ENCODE data around the gene OLFM3.

DNA sequence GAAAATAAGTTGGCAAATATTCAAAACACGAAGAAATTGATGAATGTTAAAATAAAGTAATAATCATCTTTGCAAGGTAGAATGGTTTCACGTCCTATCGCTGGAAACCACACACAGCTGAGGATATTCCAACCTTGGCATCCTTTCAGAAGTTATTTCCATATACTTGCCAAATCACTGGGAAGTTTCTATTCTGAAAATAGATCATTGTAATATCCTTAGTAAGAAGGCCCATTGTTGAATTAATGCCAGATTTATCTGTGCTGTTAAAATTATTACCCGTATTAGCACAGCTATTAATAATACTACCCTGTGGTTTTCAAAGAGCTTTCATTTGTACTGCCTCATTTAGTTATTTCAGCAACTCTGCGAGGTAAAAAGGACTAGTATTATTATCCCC lies 81.1 kb downstream of the OLFM3 start:
- TF ChIP-seq ZNF8 (CRISPR knock-in tag; IDR thresholded peaks at IDR 0.05): no peak
- TF ChIP-seq ZFP30 (CRISPR knock-in tag; IDR thresholded peaks at IDR 0.05): no peak
- TF ChIP-seq ZC3H10 (CRISPR knock-in tag; IDR thresholded peaks at IDR 0.05): no peak
- no peak for TF ChIP-seq ZFP3 (CRISPR knock-in tag; IDR thresholded peaks at IDR 0.05)
- no peak for TF ChIP-seq GLIS3 (CRISPR knock-in tag; IDR thresholded peaks at IDR 0.05)
- TF ChIP-seq ARNTL (CRISPR knock-in tag; IDR thresholded peaks at IDR 0.05; ENCODE audit: borderline replicate concordance, low read depth): no peak
- TF ChIP-seq, protein P1, sequence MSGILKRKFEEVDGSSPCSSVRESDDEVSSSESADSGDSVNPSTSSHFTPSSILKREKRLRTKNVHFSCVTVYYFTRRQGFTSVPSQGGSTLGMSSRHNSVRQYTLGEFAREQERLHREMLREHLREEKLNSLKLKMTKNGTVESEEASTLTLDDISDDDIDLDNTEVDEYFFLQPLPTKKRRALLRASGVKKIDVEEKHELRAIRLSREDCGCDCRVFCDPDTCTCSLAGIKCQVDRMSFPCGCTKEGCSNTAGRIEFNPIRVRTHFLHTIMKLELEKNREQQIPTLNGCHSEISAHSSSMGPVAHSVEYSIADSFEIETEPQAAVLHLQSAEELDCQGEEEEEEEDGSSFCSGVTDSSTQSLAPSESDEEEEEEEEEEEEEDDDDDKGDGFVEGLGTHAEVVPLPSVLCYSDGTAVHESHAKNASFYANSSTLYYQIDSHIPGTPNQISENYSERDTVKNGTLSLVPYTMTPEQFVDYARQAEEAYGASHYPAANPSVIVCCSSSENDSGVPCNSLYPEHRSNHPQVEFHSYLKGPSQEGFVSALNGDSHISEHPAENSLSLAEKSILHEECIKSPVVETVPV (CRISPR knock-in tag; IDR thresholded peaks at IDR 0.05): no peak
- TF ChIP-seq PPARA (CRISPR knock-in tag; IDR thresholded peaks at IDR 0.05; ENCODE audit: borderline replicate concordance): no peak
- no peak for TF ChIP-seq ZNF70 (CRISPR knock-in tag; IDR thresholded peaks at IDR 0.05)
- no peak for TF ChIP-seq CSDC2 (CRISPR knock-in tag; IDR thresholded peaks at IDR 0.05)
- TF ChIP-seq, protein P2, sequence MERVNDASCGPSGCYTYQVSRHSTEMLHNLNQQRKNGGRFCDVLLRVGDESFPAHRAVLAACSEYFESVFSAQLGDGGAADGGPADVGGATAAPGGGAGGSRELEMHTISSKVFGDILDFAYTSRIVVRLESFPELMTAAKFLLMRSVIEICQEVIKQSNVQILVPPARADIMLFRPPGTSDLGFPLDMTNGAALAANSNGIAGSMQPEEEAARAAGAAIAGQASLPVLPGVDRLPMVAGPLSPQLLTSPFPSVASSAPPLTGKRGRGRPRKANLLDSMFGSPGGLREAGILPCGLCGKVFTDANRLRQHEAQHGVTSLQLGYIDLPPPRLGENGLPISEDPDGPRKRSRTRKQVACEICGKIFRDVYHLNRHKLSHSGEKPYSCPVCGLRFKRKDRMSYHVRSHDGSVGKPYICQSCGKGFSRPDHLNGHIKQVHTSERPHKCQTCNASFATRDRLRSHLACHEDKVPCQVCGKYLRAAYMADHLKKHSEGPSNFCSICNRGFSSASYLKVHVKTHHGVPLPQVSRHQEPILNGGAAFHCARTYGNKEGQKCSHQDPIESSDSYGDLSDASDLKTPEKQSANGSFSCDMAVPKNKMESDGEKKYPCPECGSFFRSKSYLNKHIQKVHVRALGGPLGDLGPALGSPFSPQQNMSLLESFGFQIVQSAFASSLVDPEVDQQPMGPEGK (CRISPR knock-in tag; IDR thresholded peaks at IDR 0.05; ENCODE audit: borderline replicate concordance): no peak
- no peak for TF ChIP-seq BACH2 (CRISPR knock-in tag; IDR thresholded peaks at IDR 0.05; ENCODE audit: borderline replicate concordance)
- no peak for TF ChIP-seq TCF4 (CRISPR knock-in tag; IDR thresholded peaks at IDR 0.05; ENCODE audit: borderline replicate concordance)
- no peak for TF ChIP-seq OSR1 (CRISPR knock-in tag; IDR thresholded peaks at IDR 0.05)

Data from SK-N-SH treated with all-trans-retinoic acid at 6 μM for 48 hours (cell line).